T47D (cell line): ENCODE measurements around the gene WIPF2.
"Not testable (repeated sequence)": the region's sequence is repeated elsewhere in the genome, so short reads cannot be mapped to it uniquely, and the experiment has no call there.

Experiments
- DNase-seq, 2 experiments: peaks; one replicate each; pipeline versions ENCODE4 v3.0.0 to v3.0.0-alpha.2; 2011 to 2012; ENCODE audit warnings: low read depth in 1 of 2, low spot score in 1 of 2
- JUND ChIP-seq: IDR thresholded peaks from 2 replicates; pipeline ENCODE4 v1.6.1; 2012; ENCODE audit warnings: low read depth
- in situ Hi-C: cut with HindIII; loops from 2 replicates; pipeline ENCODE4 v1.10.0; 2016; ENCODE audit warnings: low sequenced_read_pairs, low pct_unique_long_range_greater_than_20kb

WIPF2 gene

DNA sequence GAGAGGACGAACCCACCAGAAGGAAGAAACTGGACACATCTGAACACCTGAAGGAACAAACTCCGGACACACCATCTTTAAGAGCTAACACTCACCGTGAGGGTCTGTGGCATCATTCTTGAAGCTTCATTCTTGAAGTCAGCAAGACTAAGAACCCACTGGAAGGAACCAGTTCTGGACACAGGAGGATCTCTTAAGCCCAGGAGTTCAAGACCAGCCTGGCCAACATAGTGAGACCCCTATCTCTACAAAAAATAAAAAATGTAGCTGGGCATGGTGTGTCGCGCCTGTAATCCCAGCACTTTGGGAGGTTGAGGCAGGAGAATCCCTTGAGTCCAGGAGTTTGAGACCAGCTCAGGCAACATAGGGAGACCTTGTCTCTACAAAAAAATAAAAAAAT is 20.5 kb upstream of the WIPF2 start:
- no peak for DNase-seq
- in situ Hi-C loops = no loop called here
- TF ChIP-seq JUND = no peak

DNA sequence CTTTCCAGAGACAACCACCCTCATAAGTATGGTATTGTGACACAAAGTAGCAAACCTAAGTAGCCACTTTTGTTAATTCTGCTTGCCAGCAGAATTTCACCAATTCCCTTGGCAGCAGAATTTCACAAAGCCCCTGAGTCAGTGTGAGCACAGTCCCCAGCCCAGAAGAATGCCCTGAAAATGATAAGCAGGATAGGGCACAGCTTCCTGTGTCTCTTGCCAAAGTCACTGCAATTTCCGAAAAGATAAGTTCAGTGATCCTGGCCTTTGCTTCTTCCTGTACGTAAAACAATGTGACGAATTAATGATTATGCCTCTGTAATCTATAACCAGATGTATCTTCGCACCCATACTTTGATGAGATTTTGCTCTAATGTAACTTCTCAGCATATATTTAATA is 16.0 kb upstream of the WIPF2 start:
- in situ Hi-C loops = no loop called here
- TF ChIP-seq JUND = no peak
- DNase-seq = no peak

DNA sequence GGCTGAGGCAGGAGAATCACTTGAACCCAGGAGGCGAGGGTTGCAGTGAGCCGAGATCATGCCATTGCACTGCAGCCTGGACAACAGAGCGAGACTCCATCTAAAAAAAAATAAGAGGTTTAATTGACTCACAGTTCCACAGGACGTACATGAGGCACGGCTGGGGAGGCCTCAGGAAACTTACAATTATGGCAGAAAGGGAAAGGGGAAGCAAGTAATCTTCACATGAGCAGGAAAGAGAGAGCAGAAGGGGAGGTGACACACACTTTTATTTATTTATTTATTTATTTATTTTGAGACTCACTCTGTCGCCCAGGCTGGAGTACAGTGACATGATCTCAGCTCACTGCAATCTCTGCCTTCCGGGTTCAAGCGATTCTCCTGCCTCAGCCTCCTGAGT is 12.9 kb upstream of the WIPF2 start:
- DNase-seq, in situ Hi-C loops: not testable (repeated sequence)

DNA sequence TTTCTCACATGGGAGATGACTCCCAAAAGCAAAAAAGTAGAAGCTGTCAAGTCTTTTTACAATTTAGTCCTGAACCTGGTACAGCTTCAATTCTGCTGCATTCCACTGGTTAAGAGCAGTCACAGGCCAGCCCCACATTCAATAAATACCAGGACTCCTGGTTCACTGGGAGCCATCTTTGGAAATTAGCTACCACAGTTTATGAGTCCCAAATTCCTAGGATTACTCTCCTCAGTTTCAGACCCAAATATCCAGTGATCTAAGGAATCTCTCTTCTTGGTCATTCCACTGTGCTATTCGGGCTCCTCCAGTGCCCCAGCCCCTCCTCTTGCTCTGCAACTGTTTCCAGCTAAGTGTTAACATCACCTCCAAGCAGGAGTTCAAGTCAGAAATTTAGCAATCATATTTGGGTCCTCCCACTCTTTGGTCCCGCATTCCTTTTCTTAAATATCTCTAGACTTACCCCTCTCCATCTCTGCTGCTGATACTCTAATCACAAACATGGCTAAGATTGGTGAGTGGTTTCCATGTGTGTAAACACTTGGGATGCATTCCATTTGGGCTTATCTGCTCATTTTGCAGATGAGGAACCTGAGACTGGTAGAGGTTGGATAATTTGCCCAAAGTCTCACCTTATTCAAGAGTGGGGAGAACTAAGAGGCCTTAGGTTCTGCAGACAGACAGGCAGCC is 9.6 kb upstream of the WIPF2 start:
- no peak for TF ChIP-seq JUND
- in situ Hi-C loops = no loop called here
- no peak for DNase-seq

DNA sequence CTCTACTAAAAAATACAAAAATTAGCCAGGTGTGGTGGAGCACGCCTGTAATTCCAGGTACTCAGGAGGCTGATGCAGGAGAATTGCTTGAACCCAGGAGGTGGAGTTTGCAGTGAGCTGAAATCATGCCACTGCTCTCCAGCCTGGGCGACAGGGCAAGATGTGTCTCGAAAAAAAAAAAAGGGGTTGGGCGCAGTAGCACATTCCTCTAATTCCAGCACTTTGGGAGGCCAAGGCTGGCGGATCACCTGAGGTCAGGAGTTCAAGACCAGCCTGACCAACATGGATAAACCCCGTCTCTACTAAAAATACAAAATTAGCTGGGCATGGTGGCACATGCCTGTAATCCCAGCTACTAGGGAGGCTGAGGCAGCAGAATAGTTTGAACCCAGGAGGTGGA is 5.2 kb upstream of the WIPF2 start:
- in situ Hi-C loops, DNase-seq: not testable (repeated sequence)

DNA sequence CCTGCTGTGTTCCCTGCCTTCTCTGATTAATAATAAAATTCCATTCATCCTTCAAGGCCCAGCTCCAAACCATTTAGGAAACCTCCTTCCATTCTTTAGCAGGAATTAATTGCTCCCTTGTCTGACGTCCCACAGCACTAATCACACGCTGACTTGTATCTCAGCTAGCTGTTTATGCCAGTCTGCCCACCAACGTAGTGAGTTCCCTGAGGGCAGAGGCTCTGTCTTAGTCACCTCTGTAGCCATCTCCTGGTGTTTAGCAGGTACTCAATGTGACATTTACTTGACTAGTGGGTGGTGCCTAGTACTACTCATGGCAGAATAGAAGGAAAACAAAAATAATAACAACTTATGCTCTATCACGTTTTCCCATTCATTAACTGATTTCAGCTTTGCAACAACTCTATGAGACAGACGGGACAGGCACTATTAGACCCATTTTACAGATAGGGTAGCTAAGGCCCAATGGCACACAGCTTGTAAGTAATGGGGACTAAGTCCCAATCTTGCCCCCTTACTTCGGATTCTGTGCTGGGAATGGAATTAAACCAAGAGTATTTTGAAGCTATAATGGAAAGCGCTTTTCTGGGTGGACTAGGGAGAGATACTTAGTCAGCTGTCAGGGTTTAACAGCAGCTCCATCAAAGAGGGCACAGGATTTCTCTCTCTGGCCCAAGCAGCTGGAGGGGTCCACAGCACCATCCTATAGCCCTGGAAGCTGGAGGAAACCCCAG is 931 bp upstream of the WIPF2 start:
- TF ChIP-seq JUND = no peak
- in situ Hi-C loops = no loop called here
- no peak for DNase-seq

DNA sequence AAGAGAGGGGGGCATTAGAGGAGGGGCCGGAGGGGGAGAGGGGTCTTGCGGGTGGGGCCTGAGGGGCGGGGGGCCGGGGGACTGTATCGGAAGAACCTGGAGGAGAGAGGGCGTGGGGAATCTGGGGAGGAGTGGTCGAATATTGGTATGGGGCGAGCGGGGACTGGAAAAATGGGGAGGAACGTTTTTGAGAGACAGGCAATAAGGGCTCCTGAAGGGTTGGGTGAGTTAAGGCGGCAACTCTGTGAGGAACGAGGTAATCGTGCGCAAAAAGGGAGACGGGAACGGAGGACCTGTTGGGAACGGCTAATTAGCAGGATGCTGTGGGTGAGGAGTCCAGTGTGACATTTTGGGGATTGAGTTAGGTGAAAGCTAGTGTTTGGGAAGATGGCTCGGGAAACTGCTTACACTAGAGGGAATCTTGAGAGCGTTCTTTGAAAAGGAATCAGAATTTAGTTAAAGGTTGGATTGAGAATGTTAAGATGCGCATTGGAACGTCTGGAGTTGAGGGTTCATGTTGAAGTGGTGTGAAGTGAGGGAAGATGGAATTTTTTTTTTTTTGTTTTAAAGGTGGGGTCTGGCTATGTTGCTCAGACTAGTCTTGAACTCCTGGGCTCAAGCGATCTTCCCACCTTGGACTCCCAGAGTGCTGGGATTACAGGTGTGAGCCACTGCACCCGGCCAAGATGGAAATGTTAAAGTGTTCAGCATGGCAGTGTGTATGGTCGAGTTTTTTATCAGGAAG is 662 bp downstream of the WIPF2 start:
- DNase-seq = peak; percentile 69 to 81
- in situ Hi-C loops = no loop called here

DNA sequence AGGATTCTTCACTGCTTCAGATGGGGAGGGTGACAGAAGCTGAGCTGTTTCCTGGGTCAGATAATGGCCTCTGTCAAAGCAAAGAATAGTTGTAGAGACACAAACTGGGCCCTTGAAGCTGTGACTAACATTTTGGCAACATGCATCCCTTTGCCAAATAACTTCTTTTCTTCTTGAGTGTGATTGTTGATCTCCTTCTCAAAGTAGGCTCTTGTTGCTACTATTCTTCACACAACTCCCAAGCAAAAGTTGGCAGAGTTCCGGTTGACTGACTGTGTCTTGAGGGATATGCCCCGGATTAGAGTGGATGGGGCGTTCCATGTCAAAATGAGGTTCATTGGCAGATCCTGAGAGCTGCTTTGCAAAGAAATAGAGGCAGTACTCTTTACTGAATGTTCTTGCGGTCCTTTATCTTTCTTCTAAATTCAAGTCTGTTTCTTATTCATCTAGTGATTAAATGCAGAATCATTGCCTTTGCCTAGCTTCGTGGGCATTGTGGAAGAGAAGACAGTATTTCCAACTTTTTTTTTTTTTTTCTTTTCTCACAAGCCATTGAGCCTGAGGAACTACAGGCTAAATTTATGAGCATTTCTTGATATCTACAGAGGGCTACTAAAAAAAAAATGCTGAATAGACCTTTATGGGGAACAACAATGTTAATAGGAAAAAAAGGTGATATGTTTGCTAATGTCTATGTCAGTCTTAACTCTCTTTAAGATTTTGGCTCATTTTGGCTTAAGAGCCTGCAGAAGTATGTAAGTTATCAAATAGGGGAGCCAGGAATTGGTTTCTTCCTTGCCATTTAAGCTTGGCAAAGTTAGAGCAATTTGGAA is 5.8 kb downstream of the WIPF2 start:
- in situ Hi-C loops = no loop called here

More for the DNA sequence above, 662 bp downstream of the WIPF2 start:
- no peak for TF ChIP-seq JUND

DNA sequence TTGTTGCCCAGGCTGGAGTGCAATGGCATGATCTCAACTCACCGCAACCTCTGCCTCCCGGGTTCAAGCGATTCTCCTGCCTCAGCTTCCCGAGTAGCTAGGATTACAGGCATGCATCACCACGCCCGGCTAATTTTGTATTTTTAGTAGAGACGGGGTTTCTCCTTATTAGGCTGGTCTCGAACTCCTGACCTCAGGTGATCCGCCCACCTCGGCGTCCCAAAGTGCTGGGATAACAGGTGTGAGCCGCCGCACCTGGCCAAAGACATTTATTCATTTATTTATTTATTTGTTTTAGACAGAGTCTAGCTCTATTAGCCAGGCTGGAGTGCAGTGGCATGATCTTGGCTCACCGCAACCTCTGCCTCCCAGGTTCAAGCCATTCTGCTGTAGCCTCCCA is 10.0 kb downstream of the WIPF2 start:
- in situ Hi-C loops, DNase-seq: not testable (repeated sequence)

More for the DNA sequence above, 5.8 kb downstream of the WIPF2 start:
- TF ChIP-seq JUND = no peak
- no peak for DNase-seq

DNA sequence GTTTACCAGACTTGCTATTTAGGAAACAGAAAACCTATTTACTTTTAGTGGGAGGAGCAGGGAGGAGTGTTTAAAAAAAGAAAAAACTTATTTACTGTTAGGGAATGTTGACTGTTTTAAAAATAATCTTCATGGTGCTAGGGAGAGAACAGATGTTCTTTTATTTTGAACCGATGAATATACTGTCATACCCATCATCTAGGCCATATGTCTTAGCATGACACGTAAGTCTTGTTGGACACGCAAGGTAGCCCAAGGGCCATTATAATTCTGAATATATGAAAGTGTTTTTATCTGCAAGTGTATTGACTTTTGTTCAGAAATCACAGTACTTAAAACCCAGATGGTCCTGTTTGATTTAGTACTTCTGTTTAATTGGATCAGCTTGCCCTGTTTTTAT is 11.6 kb downstream of the WIPF2 start:
- no peak for DNase-seq
- in situ Hi-C loops = no loop called here
- TF ChIP-seq JUND = no peak

DNA sequence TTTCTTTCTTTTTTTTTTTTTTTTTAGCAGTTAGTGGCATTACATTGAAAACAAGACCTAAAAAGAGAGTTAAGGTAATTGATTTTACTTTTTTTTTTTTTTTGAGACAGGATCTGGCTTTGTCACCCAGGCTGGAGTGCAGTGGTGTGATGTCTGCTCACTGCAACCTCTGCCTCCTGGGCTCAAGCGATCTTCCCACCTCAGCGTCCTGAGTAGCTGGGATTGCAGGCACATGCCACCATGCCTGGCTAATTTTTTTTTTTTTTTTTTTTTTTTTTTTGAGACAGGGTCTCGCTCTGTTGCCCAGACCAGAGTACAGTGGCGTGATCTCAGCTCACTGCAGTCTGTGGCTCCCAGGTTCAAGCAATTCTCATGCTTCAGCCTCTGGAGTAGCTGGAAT is 12.8 kb downstream of the WIPF2 start:
- DNase-seq, in situ Hi-C loops: not testable (repeated sequence)

DNA sequence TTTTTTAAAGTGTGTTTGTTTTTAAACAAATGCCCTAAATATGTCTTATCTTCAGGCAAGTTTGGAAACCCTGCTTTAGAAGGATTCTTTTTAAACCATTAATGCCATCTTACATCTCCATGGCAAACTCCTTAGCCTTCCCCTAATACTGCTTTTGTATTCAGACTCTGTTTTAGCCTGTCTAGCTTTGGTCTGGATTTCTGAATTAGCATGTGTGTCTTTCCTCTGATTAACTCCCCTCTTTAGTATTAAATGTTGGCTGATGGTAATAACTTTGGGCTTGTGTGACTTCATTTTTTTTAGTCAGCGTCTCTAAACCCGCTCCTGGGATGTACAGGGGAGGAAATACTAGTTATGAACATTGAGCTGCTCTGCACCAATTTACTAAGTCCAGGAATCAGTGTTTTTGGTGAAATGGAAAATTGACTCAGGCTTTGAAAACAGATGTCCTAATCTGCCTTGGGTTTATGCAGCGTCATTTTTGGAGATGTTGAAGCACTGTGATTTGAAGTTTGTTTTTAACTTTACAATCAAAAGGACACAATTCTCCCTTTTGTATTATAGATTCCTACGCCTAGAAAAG is 22.2 kb downstream of the WIPF2 start:
- in situ Hi-C loops = no loop called here
- TF ChIP-seq JUND = no peak
- DNase-seq = no peak
